GM12875 (cell line): Measurements from ENCODE around the gene FNIP2.

Source experiments
- H3K4me3 ChIP-seq: one replicate; pipeline ENCODE4 v1.5.1; 2011; ENCODE audit warnings: low read depth, low read length, control low read depth
- CTCF ChIP-seq: IDR thresholded peaks from 2 replicates; pipeline ENCODE4 v1.5.1; 2011; ENCODE audit warnings: low read depth, mild to moderate bottlenecking, control low read depth, inconsistent platforms, low read length, moderate library complexity, borderline replicate concordance; ENCODE audit not compliant: insufficient read depth

The FNIP2 gene

GRCh38 chr4:158850800-158851644 is 82.2 kb downstream of the FNIP2 start:
- H3K4me3 ChIP-seq: no peak overlapping the region
- peak; percentile 33; the same call in 1 of the 2 replicates for TF ChIP-seq CTCF

- TF ChIP-seq CTCF: no peak
Observed at GRCh38 chr4:158854236-158854635, 85.4 kb downstream of the FNIP2 start.

GRCh38 chr4:158856852-158857251 is 88.0 kb downstream of the FNIP2 start:
- peak; percentile 34; the same call in 1 of the 2 replicates for TF ChIP-seq CTCF
- H3K4me3 ChIP-seq: no peak overlapping the region

More at GRCh38 chr4:158854236-158854635, 85.4 kb downstream of the FNIP2 start:
- no peak overlapping the region for H3K4me3 ChIP-seq

GRCh38 chr4:158857951-158858350 is 89.1 kb downstream of the FNIP2 start:
- H3K4me3 ChIP-seq: no peak overlapping the region
- TF ChIP-seq CTCF: no peak

DNA sequence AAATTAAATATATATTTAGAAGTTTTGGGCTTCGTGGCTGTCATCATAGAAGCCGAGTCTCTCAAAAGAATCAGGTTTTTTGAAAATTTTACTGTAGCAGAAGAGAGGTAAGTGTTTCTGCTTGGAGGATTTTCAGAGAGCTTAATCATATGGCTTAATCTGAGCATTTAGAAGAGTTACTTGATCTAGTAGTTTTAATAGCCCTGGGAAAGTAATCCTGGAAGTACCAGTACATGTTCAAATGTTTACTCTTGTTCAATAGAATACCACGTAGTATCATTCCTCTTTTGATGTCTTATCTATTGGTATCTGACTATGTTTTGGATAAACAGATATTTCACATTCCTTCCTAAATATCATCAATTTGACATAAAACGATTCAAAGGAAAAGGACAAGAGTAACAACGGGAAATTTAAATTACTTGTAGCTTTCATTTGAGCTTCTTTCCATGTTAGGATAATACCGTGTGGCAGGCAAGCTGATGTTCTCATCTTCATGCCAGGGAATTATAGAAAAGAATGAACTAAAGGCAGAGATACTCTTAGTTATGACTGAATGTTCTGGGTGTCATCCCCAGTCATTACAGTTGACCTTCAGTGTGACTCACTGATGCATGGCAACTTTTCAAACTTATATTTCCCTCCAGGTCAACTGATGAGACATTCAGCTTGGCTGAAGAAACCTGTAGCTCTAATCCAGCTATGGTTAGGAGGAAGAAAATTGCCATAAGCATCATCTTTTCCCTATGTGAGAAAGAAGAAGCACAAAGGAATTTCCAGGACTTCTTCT is 89.8 kb downstream of the FNIP2 start:
- no peak overlapping the region for H3K4me3 ChIP-seq
- TF ChIP-seq CTCF: no peak

DNA sequence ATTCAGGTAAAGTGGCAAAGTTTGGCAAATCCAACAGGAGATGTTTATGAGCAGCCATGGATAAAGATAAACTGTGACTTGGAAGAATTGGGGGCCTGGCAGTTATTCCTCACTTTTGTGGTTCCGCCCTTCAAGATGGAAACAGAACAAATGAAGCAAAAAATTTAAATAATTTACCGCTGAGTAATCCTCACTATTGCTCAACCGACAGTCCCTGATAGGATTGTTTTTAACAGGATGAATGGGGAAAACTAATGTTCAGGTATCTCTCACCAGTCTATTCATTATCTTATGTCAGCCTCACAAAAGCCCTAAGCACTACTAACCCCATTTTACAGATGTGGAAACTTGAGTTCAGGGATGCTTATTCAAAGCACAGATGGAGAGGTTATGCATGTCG is 90.8 kb downstream of the FNIP2 start:
- no peak overlapping the region for H3K4me3 ChIP-seq
- TF ChIP-seq CTCF: no peak

GRCh38 chr4:158860856-158861255 is 92.0 kb downstream of the FNIP2 start:
- H3K4me3 ChIP-seq: no peak overlapping the region
- TF ChIP-seq CTCF: no peak
